K562 (cell line): ENCODE results near the gene CMIP. TPM values are rescaled to one million over a fixed set of nuclear protein-coding genes. Genes with fewer than 3 reads are reported as not detected.

Source experiments
- DNMT1 ChIP-seq: fragments of 450-650 bp; IDR thresholded peaks from 2 replicates; pipeline ENCODE4 v1.6.1; 2016; ENCODE audit warnings: antibody characterized with exemption, mild to moderate bottlenecking
- ELF4 ChIP-seq: fragments of 450-650 bp; formaldehyde crosslinking; IDR thresholded peaks from 2 replicates; pipeline ENCODE4 v1.4.0; 2022; ENCODE audit warnings: missing genetic modification characterization
- IRF2 ChIP-seq: sonication (generic); formaldehyde crosslinking; IDR thresholded peaks from 2 replicates; pipeline ENCODE4 v1.8.1; 2022; ENCODE audit warnings: mild to moderate bottlenecking, missing genetic modification reagents
- MCM2 ChIP-seq: fragments of 450-650 bp; IDR thresholded peaks from 2 replicates; pipeline ENCODE4 v1.6.1; 2017; ENCODE audit warnings: low read depth, mild to moderate bottlenecking
- MYNN ChIP-seq, 2 experiments: sonication (generic); formaldehyde crosslinking in 1 of 2; IDR thresholded peaks; 2 replicates each; pipeline versions ENCODE4 v1.5.0 to v1.6.1; 2016 to 2020; ENCODE audit warnings: antibody characterized with exemption in 1 of 2, missing genetic modification reagents in 1 of 2
- NCOA2 ChIP-seq, 2 experiments: fragments of 450-650 bp; IDR thresholded peaks; 2 replicates each; pipeline ENCODE4 v1.6.1; 2018; ENCODE audit warnings: mild to moderate bottlenecking in 2 of 2, moderate library complexity in 1 of 2; ENCODE audit not compliant: partially characterized antibody in 2 of 2
- NR2C2 ChIP-seq, 2 experiments: fragments of 200-800 bp in 1 of 2; sonication (Bioruptor generic) in 1 of 2; sonication (generic) in 1 of 2; formaldehyde crosslinking in 1 of 2; IDR thresholded peaks; 2 replicates each; pipeline versions ENCODE4 v1.6.1 to v1.8.0; 2016 to 2022; ENCODE audit warnings: mild to moderate bottlenecking in 1 of 2, missing compliant biosample characterization in 1 of 2, missing genetic modification characterization in 1 of 2, missing genetic modification reagents in 1 of 2
- POLR2A ChIP-seq: fragments of 450-650 bp; conservative IDR thresholded peaks from 2 replicates; pipeline ENCODE4 v1.6.1; 2016
- polyA plus RNA-seq, 8 experiments: library from polyadenylated mRNA; depleted of rRNA in 4 of 8; stranded (reverse) in 5 of 8; unstranded in 3 of 8; fragments of >200 nt; fragmentation: Nextera tagmentation in 2 of 8; fragmentation: Illumina TruSeq in 1 of 8; extraction: Ambion mirVana in 2 of 8; extraction: Trizol in 1 of 8; gene quantifications; 2 replicates each; pipeline versions ENCODE4 v1.2.1 to v1.2.3, GENCODE V29; 2011 to 2014; ENCODE audit warnings: inconsistent platforms in 1 of 8, missing spikeins in 1 of 8
- total RNA-seq, 7 experiments: library from RNA; depleted of rRNA in 6 of 7; stranded (reverse); fragments of >200 nt in 6 of 7; fragmentation: Illumina TruSeq in 2 of 7; extraction: Trizol in 2 of 7; gene quantifications; 2 replicates each; pipeline versions ENCODE4 v1.2.1 to v1.2.3, GENCODE V29; 2011 to 2021; ENCODE audit warnings: low replicate concordance in 1 of 7
- TF ChIP-seq, protein P1 (sequence below): fragments of 450-650 bp; IDR thresholded peaks from 2 replicates; pipeline ENCODE4 v1.6.1; 2016; ENCODE audit warnings: low read depth
- TF ChIP-seq, protein P2 (sequence below): fragments of 450-650 bp; IDR thresholded peaks from 2 replicates; pipeline ENCODE4 v1.6.1; 2016; ENCODE audit warnings: antibody characterized with exemption
- TF ChIP-seq, protein P3 (sequence below): sonication (generic); formaldehyde crosslinking; IDR thresholded peaks from 2 replicates; pipeline ENCODE4 v1.8.1; 2022; ENCODE audit warnings: missing genetic modification reagents
- TF ChIP-seq, protein P4 (sequence below), 2 experiments: fragments of 450-650 bp in 1 of 2; IDR thresholded peaks; 2 replicates each; pipeline ENCODE4 v1.6.1; 2011 to 2017; ENCODE audit warnings: low read depth in 2 of 2, antibody characterized with exemption in 1 of 2, borderline replicate concordance in 1 of 2, low read length in 1 of 2, mild to moderate bottlenecking in 1 of 2, mixed read lengths in 1 of 2; ENCODE audit not compliant: control insufficient read depth in 1 of 2

The CMIP gene
- total and polyA plus RNA-seq, 9 of the 15 experiments (the other 6 are each of a cell fraction or from before 2014, with no cell fraction given) = 0.94 to 82.5 (median 10.3) TPM

DNA sequence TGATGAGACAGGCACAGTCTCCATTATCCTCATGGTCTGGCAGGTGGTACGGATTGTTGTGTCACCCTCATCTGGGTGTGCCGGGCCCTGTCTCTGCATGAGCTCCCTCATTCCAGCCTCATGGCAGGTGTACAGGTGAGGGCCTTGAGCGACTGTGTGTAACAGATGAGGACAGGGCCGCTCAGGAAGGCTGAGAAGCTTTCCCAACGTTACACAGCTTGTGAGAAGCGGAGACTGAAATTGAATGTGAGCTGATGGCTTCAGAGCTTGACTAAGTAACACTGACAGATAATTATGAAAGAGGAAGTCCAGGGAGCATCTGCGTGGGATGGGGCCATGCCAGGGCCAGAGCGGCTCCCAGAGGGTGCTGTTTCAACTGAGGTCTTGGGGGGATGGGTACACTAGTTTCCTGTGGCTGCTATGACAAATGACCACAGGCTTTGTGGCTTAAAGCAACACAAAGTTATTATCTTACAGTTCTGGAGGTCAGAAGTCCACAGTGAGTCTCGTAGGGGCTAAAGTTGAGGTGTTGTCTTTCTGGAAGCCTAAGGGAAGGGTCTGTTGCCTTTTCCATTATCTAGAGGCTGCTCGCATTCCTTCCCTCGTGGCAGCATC lies 36.7 kb downstream of the CMIP start (continued):
- TF ChIP-seq, protein P1, sequence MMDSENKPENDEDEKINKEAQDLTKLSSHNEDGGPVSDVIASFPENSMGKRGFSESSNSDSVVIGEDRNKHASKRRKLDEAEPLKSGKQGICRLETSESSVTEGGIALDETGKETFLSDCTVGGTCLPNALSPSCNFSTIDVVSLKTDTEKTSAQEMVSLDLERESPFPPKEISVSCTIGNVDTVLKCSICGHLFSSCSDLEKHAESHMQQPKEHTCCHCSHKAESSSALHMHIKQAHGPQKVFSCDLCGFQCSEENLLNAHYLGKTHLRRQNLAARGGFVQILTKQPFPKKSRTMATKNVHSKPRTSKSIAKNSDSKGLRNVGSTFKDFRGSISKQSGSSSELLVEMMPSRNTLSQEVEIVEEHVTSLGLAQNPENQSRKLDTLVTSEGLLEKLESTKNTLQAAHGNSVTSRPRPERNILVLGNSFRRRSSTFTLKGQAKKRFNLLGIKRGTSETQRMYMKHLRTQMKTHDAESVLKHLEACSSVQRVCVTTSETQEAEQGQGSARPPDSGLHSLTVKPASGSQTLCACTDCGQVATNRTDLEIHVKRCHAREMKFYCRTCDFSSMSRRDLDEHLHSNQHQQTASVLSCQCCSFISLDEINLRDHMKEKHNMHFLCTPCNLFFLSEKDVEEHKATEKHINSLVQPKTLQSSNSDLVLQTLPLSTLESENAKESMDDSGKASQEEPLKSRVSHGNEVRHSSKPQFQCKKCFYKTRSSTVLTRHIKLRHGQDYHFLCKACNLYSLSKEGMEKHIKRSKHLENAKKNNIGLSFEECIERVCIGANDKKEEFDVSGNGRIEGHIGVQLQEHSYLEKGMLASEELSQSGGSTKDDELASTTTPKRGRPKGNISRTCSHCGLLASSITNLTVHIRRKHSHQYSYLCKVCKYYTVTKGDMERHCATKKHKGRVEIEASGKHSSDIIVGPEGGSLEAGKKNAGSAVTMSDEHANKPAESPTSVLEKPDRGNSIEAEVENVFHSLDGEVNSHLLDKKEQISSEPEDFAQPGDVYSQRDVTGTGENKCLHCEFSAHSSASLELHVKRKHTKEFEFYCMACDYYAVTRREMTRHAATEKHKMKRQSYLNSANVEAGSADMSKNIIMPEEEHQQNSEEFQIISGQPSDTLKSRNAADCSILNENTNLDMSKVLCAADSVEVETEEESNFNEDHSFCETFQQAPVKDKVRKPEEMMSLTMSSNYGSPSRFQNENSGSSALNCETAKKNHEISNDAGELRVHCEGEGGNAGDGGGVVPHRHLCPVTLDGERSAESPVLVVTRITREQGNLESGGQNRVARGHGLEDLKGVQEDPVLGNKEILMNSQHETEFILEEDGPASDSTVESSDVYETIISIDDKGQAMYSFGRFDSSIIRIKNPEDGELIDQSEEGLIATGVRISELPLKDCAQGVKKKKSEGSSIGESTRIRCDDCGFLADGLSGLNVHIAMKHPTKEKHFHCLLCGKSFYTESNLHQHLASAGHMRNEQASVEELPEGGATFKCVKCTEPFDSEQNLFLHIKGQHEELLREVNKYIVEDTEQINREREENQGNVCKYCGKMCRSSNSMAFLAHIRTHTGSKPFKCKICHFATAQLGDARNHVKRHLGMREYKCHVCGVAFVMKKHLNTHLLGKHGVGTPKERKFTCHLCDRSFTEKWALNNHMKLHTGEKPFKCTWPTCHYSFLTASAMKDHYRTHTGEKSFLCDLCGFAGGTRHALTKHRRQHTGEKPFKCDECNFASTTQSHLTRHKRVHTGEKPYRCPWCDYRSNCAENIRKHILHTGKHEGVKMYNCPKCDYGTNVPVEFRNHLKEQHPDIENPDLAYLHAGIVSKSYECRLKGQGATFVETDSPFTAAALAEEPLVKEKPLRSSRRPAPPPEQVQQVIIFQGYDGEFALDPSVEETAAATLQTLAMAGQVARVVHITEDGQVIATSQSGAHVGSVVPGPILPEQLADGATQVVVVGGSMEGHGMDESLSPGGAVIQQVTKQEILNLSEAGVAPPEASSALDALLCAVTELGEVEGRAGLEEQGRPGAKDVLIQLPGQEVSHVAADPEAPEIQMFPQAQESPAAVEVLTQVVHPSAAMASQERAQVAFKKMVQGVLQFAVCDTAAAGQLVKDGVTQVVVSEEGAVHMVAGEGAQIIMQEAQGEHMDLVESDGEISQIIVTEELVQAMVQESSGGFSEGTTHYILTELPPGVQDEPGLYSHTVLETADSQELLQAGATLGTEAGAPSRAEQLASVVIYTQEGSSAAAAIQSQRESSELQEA = no peak
- TF ChIP-seq, protein P2, sequence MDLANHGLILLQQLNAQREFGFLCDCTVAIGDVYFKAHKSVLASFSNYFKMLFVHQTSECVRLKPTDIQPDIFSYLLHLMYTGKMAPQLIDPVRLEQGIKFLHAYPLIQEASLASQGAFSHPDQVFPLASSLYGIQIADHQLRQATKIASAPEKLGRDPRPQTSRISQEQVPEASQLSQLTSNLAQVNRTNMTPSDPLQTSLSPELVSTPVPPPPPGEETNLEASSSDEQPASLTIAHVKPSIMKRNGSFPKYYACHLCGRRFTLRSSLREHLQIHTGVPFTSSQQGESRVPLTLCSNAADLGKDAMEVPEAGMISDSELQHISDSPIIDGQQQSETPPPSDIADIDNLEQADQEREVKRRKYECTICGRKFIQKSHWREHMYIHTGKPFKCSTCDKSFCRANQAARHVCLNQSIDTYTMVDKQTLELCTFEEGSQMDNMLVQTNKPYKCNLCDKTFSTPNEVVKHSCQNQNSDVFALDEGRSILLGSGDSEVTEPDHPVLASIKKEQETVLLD = peak; percentile 56; the same call in 1 of the 2 replicates
- TF ChIP-seq MCM2 = no peak
- TF ChIP-seq DNMT1 = no peak
- TF ChIP-seq, protein P3, sequence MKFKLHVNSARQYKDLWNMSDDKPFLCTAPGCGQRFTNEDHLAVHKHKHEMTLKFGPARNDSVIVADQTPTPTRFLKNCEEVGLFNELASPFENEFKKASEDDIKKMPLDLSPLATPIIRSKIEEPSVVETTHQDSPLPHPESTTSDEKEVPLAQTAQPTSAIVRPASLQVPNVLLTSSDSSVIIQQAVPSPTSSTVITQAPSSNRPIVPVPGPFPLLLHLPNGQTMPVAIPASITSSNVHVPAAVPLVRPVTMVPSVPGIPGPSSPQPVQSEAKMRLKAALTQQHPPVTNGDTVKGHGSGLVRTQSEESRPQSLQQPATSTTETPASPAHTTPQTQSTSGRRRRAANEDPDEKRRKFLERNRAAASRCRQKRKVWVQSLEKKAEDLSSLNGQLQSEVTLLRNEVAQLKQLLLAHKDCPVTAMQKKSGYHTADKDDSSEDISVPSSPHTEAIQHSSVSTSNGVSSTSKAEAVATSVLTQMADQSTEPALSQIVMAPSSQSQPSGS (CRISPR knock-in tag) = no peak
- TF ChIP-seq ELF4 = 0 out of 2 replicates have a peak, but pooled peaks have one; percentile 21
- no peak for TF ChIP-seq NCOA2 (IDR thresholded peaks at IDR 0.05; ENCODE audit: partially characterized antibody in 2 of 2)
- no peak for TF ChIP-seq NR2C2 (CRISPR knock-in tag; IDR thresholded peaks at IDR 0.05)
- peak; percentile 82 for TF ChIP-seq NR2C2 (tag; IDR thresholded peaks at IDR 0.05)
- no peak for TF ChIP-seq POLR2A
- TF ChIP-seq, protein P4, sequence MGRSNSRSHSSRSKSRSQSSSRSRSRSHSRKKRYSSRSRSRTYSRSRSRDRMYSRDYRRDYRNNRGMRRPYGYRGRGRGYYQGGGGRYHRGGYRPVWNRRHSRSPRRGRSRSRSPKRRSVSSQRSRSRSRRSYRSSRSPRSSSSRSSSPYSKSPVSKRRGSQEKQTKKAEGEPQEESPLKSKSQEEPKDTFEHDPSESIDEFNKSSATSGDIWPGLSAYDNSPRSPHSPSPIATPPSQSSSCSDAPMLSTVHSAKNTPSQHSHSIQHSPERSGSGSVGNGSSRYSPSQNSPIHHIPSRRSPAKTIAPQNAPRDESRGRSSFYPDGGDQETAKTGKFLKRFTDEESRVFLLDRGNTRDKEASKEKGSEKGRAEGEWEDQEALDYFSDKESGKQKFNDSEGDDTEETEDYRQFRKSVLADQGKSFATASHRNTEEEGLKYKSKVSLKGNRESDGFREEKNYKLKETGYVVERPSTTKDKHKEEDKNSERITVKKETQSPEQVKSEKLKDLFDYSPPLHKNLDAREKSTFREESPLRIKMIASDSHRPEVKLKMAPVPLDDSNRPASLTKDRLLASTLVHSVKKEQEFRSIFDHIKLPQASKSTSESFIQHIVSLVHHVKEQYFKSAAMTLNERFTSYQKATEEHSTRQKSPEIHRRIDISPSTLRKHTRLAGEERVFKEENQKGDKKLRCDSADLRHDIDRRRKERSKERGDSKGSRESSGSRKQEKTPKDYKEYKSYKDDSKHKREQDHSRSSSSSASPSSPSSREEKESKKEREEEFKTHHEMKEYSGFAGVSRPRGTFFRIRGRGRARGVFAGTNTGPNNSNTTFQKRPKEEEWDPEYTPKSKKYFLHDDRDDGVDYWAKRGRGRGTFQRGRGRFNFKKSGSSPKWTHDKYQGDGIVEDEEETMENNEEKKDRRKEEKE (IDR thresholded peaks at IDR 0.05; ENCODE audit: borderline replicate concordance in 1 of 2, control insufficient read depth in 1 of 2, low read depth in 2 of 2, low read length in 1 of 2) = peak in 1 of 2 experiments; percentile 73; a peak in 1 of 4 replicates
- peak; percentile 95 for TF ChIP-seq MYNN (IDR thresholded peaks at IDR 0.05)
- no peak for TF ChIP-seq MYNN (CRISPR knock-in tag; IDR thresholded peaks at IDR 0.05)
- TF ChIP-seq IRF2 (CRISPR knock-in tag) = no peak
